ENCODE data around the gene CROCC2.

The CROCC2 gene

DNA sequence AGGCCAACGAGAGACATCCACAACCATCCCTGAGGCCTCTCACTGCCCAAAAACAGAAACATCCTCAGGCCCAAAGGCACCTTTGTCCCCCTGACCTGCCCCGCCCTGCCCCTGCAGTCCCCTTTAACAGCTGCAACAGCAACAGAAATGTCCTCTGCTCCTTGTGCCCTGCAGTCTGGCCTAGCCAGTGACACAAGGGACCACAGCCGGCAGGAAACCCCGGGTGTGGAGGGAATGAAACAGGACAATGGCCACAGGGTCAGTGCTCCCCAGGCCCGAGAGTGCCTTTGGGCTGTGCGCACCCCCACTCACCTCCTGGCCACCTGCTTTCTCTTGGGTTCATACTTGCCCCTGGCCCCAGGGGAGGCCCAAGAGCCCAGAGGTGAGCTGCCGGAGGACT, 127.9 kb downstream of the CROCC2 start:
- no peak overlapping the region for H3K27ac ChIP-seq (ENCODE audit: low read depth, low read length)
- TF ChIP-seq, protein P1, sequence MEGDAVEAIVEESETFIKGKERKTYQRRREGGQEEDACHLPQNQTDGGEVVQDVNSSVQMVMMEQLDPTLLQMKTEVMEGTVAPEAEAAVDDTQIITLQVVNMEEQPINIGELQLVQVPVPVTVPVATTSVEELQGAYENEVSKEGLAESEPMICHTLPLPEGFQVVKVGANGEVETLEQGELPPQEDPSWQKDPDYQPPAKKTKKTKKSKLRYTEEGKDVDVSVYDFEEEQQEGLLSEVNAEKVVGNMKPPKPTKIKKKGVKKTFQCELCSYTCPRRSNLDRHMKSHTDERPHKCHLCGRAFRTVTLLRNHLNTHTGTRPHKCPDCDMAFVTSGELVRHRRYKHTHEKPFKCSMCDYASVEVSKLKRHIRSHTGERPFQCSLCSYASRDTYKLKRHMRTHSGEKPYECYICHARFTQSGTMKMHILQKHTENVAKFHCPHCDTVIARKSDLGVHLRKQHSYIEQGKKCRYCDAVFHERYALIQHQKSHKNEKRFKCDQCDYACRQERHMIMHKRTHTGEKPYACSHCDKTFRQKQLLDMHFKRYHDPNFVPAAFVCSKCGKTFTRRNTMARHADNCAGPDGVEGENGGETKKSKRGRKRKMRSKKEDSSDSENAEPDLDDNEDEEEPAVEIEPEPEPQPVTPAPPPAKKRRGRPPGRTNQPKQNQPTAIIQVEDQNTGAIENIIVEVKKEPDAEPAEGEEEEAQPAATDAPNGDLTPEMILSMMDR (IDR thresholded peaks at IDR 0.05; ENCODE audit: insufficient read depth, low read length, poor library complexity, severe bottlenecking): no peak
- no peak for TF ChIP-seq EZH2phosphoT487 (conservative IDR thresholded peaks at IDR 0.05; ENCODE audit: low read length)

DNA sequence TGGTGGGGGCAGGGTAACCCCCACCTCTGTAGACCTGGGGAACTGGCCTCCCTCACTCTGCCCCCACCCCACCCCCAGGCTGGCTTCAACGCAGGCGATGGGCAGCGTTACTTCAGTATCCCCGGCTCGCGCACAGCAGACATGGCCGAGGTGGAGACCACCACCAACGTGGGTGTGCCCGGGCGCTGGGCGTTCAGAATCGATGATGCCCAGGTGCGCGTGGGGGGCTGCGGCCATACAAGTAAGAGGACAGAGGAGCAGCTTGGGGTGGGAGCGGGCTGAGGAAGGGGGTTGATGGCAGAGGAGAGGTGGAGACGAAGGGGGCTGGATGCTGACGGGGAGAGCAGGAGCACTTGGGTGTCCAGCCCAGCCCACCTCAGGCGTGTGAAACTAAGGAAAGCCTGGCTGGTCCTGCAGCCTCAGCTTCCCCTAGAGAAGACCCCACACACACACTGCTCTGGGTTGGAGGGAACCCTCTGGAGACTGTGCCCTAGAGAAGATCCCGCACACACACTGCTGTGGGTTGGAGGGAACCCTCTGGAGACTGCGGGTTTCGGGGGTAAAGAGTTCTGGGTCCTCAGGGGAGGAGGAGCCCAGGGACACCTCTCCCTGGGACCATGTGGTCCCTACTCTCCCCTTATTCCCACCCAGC, 128.5 kb downstream of the CROCC2 start:
- Histone ChIP-seq H3K9me2 (replicated peaks; ENCODE audit: insufficient read depth, low read length) (no peaks in the 10 kb centered on the region), H3K9me3 (ENCODE audit: insufficient read depth, low read length) (no peaks in the 10 kb centered on the region), H3K4me3 (ENCODE audit: insufficient read depth, low read length, poor library complexity, severe bottlenecking) (no peak overlapping the region), H3K79me2 (ENCODE audit: insufficient read depth, low read length) (no peaks in the 10 kb centered on the region), H3K27ac (ENCODE audit: low read depth, low read length) (no peak overlapping the region), H3F3A (ENCODE audit: insufficient read depth) (no peaks in the 10 kb centered on the region), H3K4me2 (ENCODE audit: low read depth, low read length, poor library complexity, severe bottlenecking) (no peak overlapping the region), H3K9ac (ENCODE audit: low read length) (peak overlapping the region; percentile 36; the same call in 1 of the 2 replicates), H2AFZ (ENCODE audit: low read depth, low read length, severe bottlenecking) (no peak overlapping the region), H3K27me3 (ENCODE audit: low read length) (no peaks in the 10 kb centered on the region), H3K36me3 (ENCODE audit: low read length) (no peaks in the 10 kb centered on the region), H4K20me1 (ENCODE audit: low read depth, low read length) (no peaks in the 10 kb centered on the region)
- TF ChIP-seq EZH2phosphoT487 (conservative IDR thresholded peaks at IDR 0.05; ENCODE audit: low read length): no peak
- TF ChIP-seq, protein P1 (IDR thresholded peaks at IDR 0.05; ENCODE audit: insufficient read depth, low read length, poor library complexity, severe bottlenecking): no peak

More for the DNA sequence above, 127.9 kb downstream of the CROCC2 start:
- no peaks in the 10 kb centered on the region for H4K20me1 ChIP-seq (ENCODE audit: low read depth, low read length)
- H3K36me3 ChIP-seq (ENCODE audit: low read length): no peaks in the 10 kb centered on the region
- no peaks in the 10 kb centered on the region for H3K9me2 ChIP-seq (replicated peaks; ENCODE audit: insufficient read depth, low read length)
- H3K9ac ChIP-seq (ENCODE audit: low read length): no peak overlapping the region
- H2AFZ ChIP-seq (ENCODE audit: low read depth, low read length, severe bottlenecking): no peak overlapping the region
- H3K79me2 ChIP-seq (ENCODE audit: insufficient read depth, low read length): no peaks in the 10 kb centered on the region
- H3K9me3 ChIP-seq (ENCODE audit: insufficient read depth, low read length): no peaks in the 10 kb centered on the region
- H3K27me3 ChIP-seq (ENCODE audit: low read length): no peaks in the 10 kb centered on the region
- H3K4me2 ChIP-seq (ENCODE audit: low read depth, low read length, poor library complexity, severe bottlenecking): no peak overlapping the region
- no peak overlapping the region for H3K4me3 ChIP-seq (ENCODE audit: insufficient read depth, low read length, poor library complexity, severe bottlenecking)
- H3F3A ChIP-seq (ENCODE audit: insufficient read depth): no peaks in the 10 kb centered on the region

DNA sequence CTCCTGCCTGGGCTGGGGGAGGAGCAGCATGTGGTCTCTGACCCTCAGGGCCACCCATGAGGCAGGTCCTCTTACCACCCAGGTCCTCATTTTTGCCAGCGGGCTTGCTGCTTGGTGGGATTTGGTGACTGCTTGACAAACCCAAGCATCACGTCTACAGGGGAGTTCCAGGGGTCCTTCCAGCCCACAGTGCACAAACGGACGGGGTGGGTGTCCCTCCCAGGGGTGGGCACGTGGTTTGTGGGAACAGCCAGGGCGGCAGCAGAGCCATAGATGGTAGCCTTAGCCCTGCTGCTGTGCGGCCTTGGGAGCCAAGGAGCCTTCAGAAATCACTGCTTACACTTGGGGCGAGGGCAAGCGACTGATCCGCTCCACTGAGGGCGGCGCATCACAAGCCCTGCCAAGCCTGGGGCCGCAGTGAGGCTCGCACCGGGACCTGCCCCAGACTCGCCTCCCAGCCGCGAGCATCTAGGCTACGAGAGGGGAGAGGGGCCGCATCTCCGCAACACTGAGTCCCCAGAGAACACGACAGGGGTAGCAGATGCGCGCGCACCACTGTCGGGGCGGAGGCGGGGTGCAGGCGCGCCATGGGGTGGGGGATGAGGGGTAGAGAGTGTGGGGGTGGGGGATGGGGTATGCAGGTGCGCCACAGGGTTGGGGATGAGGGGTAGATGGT, 129.1 kb downstream of the CROCC2 start:
- Histone ChIP-seq H3K9me2 (replicated peaks; ENCODE audit: insufficient read depth, low read length) (no peaks in the 10 kb centered on the region), H3K27me3 (ENCODE audit: low read length) (no peaks in the 10 kb centered on the region), H3K4me3 (ENCODE audit: insufficient read depth, low read length, poor library complexity, severe bottlenecking) (no peak overlapping the region), H3K4me2 (ENCODE audit: low read depth, low read length, poor library complexity, severe bottlenecking) (peak overlapping the region; percentile 39), H3K27ac (ENCODE audit: low read depth, low read length) (peak overlapping the region; percentile 50), H3K79me2 (ENCODE audit: insufficient read depth, low read length) (no peaks in the 10 kb centered on the region), H3K36me3 (ENCODE audit: low read length) (no peaks in the 10 kb centered on the region), H4K20me1 (ENCODE audit: low read depth, low read length) (no peaks in the 10 kb centered on the region), H2AFZ (ENCODE audit: low read depth, low read length, severe bottlenecking) (no peak overlapping the region), H3K9me3 (ENCODE audit: insufficient read depth, low read length) (no peaks in the 10 kb centered on the region), H3F3A (ENCODE audit: insufficient read depth) (no peaks in the 10 kb centered on the region), H3K9ac (ENCODE audit: low read length) (peak overlapping the region; percentile 36)
- no peak for TF ChIP-seq EZH2phosphoT487 (conservative IDR thresholded peaks at IDR 0.05; ENCODE audit: low read length)
- TF ChIP-seq, protein P1 (IDR thresholded peaks at IDR 0.05; ENCODE audit: insufficient read depth, low read length, poor library complexity, severe bottlenecking): no peak
